Activated CD4-positive, alpha-beta T cell treated with anti-CD3 and anti-CD28 coated beads, Interleukin-10, Interleukin-2, amounts not matched to agents 100 ng/mL and 50 ng/mL, durations not matched to agents 16 hours and 8 hours (primary cell): ENCODE data around the gene METTL1.
A peak's percentile ranks its signal among the peaks of the same experiment; 100 is the strongest.
"Not testable (repeated sequence)": the region's sequence is repeated elsewhere in the genome, so short reads cannot be mapped to it uniquely, and the experiment has no call there.

Experiments used
- DNase-seq: peaks from one replicate; pipeline ENCODE4 v3.0.0-alpha.2; 2020

Gene METTL1

GRCh38 chr12:57796996-57797395 lies 25.1 kb upstream of the METTL1 start:
- DNase-seq, result no peak

DNA sequence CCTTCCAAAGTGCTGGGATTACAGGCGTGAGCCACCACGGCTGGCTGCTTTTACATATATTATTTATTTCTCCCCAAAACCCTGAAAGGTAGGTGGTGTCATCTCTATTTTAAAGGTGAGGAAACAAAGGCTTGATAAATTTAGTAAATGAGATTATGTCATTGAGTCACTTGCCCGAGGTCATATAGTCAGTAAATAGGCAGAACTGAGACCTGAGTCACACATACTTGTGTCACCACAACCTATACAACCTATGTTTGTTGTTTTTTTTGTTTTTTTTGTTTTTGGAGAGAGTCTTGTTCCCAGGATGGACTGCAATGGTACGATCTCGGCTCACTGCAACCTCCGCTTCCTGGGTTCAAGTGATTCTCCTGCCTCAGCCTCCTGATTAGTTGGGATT lies 23.4 kb upstream of the METTL1 start:
- DNase-seq, result no peak

DNA sequence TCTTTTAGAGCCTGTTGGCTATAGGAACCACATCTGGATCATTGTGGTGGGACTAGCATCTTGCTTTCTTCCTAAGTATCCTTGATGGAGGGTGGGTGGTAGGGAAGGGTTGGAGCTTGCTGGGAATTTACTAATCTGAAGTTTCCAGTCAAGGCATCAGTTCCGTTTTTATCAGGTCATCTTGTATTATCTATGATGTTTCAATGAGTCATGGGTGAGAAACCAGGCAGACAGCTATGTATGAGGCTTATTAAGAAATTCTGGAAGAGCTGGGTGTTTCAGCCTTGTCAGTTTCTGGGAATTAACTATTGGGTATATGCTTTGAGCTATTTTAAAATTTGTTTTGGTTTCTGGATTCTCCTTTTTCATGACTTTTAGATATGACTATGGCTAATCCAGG lies 22.0 kb upstream of the METTL1 start:
- DNase-seq, result no peak

- DNase-seq, result no peak
Observed at GRCh38 chr12:57783861-57784260, 12.0 kb upstream of the METTL1 start.

GRCh38 chr12:57783466-57783801 lies 11.5 kb upstream of the METTL1 start:
- DNase-seq, result no peak

GRCh38 chr12:57782608-57783465 lies 10.9 kb upstream of the METTL1 start, which contains the start of gene TSFM:
Gene TSFM (plus strand): TSS chr12:57782787. CDS start chr12:57782802, 15 bp downstream.
- DNase-seq, result peak; percentile 95

- no peak for DNase-seq
Observed at GRCh38 chr12:57782243-57782607, 10.3 kb upstream of the METTL1 start.

DNA sequence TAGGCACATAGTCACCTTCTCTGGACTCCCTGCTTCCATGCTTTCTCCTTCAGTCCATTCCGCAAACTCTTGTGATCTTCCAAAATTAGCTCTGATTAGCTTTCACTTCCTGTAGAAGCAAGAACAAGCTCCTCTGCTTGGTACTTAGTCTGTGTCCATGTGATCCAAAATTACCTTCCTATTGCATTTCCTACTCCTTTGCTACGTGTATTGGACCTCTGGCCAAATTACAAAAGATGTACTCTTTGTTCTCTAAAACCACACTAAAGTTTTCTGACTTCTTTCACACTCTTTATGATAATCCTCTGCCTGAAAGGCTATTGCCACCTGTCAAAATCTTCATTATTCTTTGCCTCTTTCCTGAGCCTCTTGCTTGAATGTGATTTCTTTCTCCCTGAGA lies 9.9 kb upstream of the METTL1 start:
- no peak for DNase-seq

DNA sequence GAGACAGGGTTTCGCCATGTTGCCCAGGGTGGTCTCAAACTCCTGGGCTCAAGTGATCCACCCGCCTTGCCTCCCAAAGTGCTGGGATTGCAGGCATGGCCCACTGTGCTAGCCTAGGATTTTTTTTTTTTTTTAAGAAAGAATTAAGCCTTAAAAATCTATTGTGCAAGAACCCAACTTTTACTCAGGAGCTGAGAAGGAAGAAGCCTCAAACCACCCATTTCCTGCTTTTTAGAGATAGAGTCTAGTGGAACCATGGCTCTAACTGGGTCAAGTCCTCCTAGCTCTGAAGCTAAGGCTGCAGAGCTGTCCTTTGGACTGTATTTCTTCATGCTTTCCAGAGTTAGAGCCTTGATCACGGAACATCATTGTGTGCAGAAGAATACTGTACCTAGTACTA lies 9.3 kb upstream of the METTL1 start:
- no peak for DNase-seq

DNA sequence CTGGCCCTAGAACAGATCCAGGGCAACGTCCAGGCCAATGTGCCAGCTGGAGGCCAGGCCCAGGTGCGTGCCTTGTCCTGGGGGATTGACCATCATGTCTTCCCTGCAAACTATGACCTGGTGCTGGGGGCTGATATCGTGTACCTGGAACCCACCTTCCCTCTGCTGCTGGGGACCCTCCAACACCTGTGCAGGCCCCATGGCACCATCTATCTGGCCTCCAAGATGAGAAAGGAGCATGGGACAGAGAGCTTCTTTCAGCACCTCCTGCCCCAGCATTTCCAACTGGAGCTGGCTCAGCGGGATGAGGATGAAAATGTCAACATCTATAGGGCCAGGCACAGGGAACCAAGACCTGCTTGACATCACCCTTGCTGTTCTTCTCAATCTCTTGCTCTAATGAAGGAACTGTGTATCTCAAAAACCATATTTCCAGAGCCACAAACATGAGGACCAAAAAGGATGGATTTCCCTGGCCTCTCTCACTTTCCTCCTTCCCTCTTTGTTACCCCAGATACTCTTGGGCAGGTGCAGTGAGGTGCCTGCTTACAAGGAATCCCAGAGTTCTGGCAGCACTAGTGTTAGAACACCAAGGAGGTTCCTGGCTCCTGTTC lies 8.5 kb upstream of the METTL1 start:
- DNase-seq, result no peak

- no peak for DNase-seq
Observed at GRCh38 chr12:57779736-57780135, 7.8 kb upstream of the METTL1 start.

GRCh38 chr12:57777911-57778310 lies 6.0 kb upstream of the METTL1 start:
- DNase-seq, result no peak

- DNase-seq, result no peak
Observed at GRCh38 chr12:57777367-57777766, 5.5 kb upstream of the METTL1 start.

- no peak for DNase-seq
Observed at GRCh38 chr12:57776247-57776587, 4.3 kb upstream of the METTL1 start.

- no peak for DNase-seq
Observed at GRCh38 chr12:57775563-57776246, 3.8 kb upstream of the METTL1 start.

DNA sequence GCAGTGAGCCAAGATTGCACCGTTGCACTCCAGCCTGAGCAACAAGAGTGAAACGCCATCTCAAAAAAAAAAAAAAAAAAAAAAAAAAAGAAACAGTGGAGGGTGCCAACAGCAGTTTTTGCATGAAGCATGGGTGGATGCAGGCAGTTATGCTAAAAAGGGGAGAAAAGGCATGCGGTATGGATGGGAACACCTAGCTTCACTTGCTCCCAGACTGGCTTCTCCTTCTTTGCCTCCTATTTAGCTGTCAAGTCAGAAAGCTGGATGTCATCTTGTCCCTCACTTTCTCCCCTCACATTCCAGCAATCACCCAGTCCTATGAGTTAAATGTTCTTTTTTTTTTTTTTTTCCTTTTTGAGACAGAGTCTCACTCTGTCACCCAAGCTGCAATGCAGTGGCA lies 3.1 kb upstream of the METTL1 start:
- DNase-seq, result no peak

GRCh38 chr12:57774634-57775033 lies 2.7 kb upstream of the METTL1 start:
- not testable (repeated sequence) for DNase-seq

- DNase-seq, result peak; percentile 62
Observed at GRCh38 chr12:57772429-57773322, 771 bp upstream of the METTL1 start, which contains the start of gene EEF1AKMT3. Gene EEF1AKMT3 (plus strand): TSS chr12:57772614. CDS start chr12:57772725, 111 bp downstream.

GRCh38 chr12:57771236-57771872 lies 551 bp downstream of the METTL1 start:
- DNase-seq, result peak; percentile 94

DNA sequence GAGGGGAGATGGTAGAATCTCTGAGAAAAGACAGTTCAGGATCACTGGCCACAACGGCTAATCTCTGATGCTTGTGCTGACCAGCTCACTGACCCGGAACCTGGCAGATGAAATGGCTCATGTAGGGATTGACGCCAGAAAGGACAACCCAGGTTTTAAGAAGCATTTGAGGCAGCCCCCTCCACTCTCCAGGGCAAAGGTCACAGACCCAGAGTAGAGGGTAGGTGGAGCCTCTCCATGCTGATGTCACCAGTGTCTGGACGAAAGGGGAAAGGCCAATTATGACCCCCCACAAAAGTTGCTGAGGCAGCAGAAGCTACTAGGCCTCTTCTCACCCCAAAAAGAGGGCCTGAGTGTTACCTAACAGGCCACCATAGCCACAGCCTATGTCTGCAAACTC lies 1.2 kb downstream of the METTL1 start:
- no peak for DNase-seq

- no peak for DNase-seq
Observed at GRCh38 chr12:57769594-57769993, 2.3 kb downstream of the METTL1 start.

DNA sequence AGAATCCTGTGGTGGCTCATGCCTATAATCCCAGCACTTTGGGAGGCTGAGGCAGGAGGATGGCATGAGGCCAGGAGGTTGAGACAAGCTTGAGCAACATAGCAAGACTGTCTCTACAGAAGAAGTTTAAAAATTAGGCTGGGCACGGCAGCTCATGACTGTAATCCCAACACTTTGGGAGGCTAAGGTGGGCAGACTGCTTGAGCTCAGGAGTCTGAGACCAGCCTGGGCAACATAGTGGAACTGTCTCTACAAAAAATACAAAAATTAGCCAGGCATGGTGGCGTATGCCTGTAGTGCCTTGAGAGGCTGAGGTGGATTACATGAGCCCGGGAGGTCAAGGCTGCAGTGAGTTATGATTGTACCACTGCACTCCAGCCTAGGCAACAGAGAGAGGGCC lies 4.0 kb downstream of the METTL1 start:
- no peak for DNase-seq

- DNase-seq, result no peak
Observed at GRCh38 chr12:57767305-57767698, 4.6 kb downstream of the METTL1 start.
